Fibroblast of skin of right quadriceps (primary cell): Measurements from ENCODE around the gene XYLT1.

Experiments used
- DNase-seq: peaks from one replicate; pipeline ENCODE4 v3.0.0-alpha.2; 2013

The XYLT1 gene

GRCh38 chr16:17396762-17397498 is 73.8 kb downstream of the XYLT1 start:
- peak; percentile 63 for DNase-seq

GRCh38 chr16:17395849-17396480 is 74.8 kb downstream of the XYLT1 start:
- DNase-seq = no peak

- no peak for DNase-seq
Measured at GRCh38 chr16:17392857-17393692, 77.7 kb downstream of the XYLT1 start.

- DNase-seq = no peak
Measured at GRCh38 chr16:17392127-17392856, 78.5 kb downstream of the XYLT1 start.

- no peak for DNase-seq
Measured at GRCh38 chr16:17391715-17392114, 79.0 kb downstream of the XYLT1 start.

GRCh38 chr16:17389384-17389783 is 81.4 kb downstream of the XYLT1 start:
- DNase-seq = peak; percentile 49

GRCh38 chr16:17387256-17387655 is 83.5 kb downstream of the XYLT1 start:
- DNase-seq = no peak

GRCh38 chr16:17386229-17386628 is 84.5 kb downstream of the XYLT1 start:
- DNase-seq = no peak

- DNase-seq = no peak
Measured at GRCh38 chr16:17384471-17384870, 86.3 kb downstream of the XYLT1 start.

- DNase-seq = no peak
Measured at GRCh38 chr16:17382949-17383863, 87.6 kb downstream of the XYLT1 start.

GRCh38 chr16:17382514-17382913 is 88.2 kb downstream of the XYLT1 start:
- no peak for DNase-seq

- no peak for DNase-seq
Measured at GRCh38 chr16:17381784-17382183, 89.0 kb downstream of the XYLT1 start.

- peak; percentile 87 for DNase-seq
Measured at GRCh38 chr16:17380613-17381012, 90.1 kb downstream of the XYLT1 start.

- DNase-seq = peak; percentile 91
Measured at GRCh38 chr16:17379121-17379571, 91.6 kb downstream of the XYLT1 start.

- peak; percentile 55 for DNase-seq
Measured at GRCh38 chr16:17377360-17378324, 93.1 kb downstream of the XYLT1 start.

- DNase-seq = no peak
Measured at GRCh38 chr16:17375461-17376304, 95.1 kb downstream of the XYLT1 start.

- no peak for DNase-seq
Measured at GRCh38 chr16:17374668-17375255, 96.0 kb downstream of the XYLT1 start.

GRCh38 chr16:17373533-17373932 is 97.2 kb downstream of the XYLT1 start:
- no peak for DNase-seq

GRCh38 chr16:17372386-17372785 is 98.4 kb downstream of the XYLT1 start:
- peak; percentile 24 for DNase-seq
